Chondrocyte (in vitro differentiated cells): ENCODE data around the gene EXOC3L4. TPM values are rescaled to one million over a fixed set of nuclear protein-coding genes. Genes with fewer than 3 reads are reported as not detected.
A peak's percentile ranks its signal among the peaks of the same experiment; 100 is the strongest.

ENCODE experiments used
- DNase-seq: peaks from one replicate; pipeline ENCODE4 v3.0.0; 2021; ENCODE audit warnings: mixed read lengths, low spot score
- H3K27ac Mint-ChIP-seq: one replicate; pipeline ENCODE4 v1.8.0; 2021; ENCODE audit warnings: mild to moderate bottlenecking, moderate library complexity, mixed read lengths; ENCODE audit not compliant: unreplicated experiment
- H3K27me3 Mint-ChIP-seq: 2 replicates; pipeline ENCODE4 v1.8.0; 2021; ENCODE audit warnings: low read depth, mixed read lengths
- H3K36me3 Mint-ChIP-seq: 2 replicates; pipeline ENCODE4 v1.8.0; 2021; ENCODE audit warnings: low read depth, mixed read lengths
- H3K4me1 Mint-ChIP-seq: 2 replicates; pipeline ENCODE4 v1.8.0; 2021; ENCODE audit warnings: low read depth, mild to moderate bottlenecking, mixed read lengths
- H3K4me3 Mint-ChIP-seq: one replicate; pipeline ENCODE4 v1.8.0; 2021; ENCODE audit warnings: mild to moderate bottlenecking, moderate library complexity, mixed read lengths; ENCODE audit not compliant: unreplicated experiment
- H3K9me3 Mint-ChIP-seq: 2 replicates; pipeline ENCODE4 v1.8.0; 2021; ENCODE audit warnings: low read depth, mixed read lengths
- total RNA-seq: library from RNA; stranded (reverse); gene quantifications from 3 replicates; pipeline ENCODE4 v1.2.1, GENCODE V29; 2021
- TF ChIP-seq, protein P1 (sequence below): fragments of 200-600 bp; sonication (generic); IDR thresholded peaks from 2 replicates; pipeline ENCODE4 v1.5.0; 2021; ENCODE audit warnings: antibody characterized with exemption, mild to moderate bottlenecking, moderate library complexity

EXOC3L4 gene
- total RNA-seq, 1 donor from 2014 or later: not detected

DNA sequence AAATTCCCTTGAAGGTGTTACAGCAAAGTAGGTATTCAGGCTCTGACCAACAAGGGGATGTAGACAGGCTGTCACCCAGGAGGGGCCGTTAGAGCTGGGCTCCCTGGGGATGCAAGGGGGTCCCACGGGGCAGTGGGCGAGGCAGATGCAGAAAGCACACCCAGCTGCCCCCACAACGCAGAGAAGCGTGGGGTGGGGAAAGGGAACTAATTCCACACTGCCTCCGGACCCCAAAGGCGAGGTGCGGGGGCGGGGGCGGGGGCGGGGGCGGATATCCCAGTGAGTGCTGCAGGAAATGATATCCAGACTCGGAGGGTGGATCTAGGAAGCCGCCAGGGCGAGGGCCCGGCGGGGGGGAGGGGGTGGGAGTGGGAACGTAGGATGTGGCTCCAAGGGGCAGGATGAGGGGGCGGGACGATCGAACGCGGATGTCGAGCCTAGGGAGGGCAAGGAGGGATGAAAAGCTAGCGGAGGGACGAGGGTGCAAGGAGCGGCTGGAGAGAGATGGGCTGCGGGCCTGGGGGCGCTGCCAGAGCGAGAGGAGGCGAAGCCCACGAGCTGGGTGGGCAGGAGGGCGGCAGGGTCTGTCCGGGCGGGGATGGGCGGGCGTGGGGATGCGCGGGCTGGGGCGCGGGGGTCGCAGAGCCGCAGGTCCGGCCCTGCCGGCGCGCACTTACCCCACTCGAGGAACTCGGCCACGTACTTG, 38.0 kb upstream of the EXOC3L4 start:
- TF ChIP-seq, protein P1, sequence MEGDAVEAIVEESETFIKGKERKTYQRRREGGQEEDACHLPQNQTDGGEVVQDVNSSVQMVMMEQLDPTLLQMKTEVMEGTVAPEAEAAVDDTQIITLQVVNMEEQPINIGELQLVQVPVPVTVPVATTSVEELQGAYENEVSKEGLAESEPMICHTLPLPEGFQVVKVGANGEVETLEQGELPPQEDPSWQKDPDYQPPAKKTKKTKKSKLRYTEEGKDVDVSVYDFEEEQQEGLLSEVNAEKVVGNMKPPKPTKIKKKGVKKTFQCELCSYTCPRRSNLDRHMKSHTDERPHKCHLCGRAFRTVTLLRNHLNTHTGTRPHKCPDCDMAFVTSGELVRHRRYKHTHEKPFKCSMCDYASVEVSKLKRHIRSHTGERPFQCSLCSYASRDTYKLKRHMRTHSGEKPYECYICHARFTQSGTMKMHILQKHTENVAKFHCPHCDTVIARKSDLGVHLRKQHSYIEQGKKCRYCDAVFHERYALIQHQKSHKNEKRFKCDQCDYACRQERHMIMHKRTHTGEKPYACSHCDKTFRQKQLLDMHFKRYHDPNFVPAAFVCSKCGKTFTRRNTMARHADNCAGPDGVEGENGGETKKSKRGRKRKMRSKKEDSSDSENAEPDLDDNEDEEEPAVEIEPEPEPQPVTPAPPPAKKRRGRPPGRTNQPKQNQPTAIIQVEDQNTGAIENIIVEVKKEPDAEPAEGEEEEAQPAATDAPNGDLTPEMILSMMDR: no peak
- peaks cover 2% of the 10 kb centered on the region for H3K36me3 Mint-ChIP-seq
- H3K27me3 Mint-ChIP-seq: no peaks in the 10 kb centered on the region
- H3K4me3 Mint-ChIP-seq: peak overlapping the region; percentile 84
- no peaks in the 10 kb centered on the region for H3K9me3 Mint-ChIP-seq
- peaks cover 41% of the 10 kb centered on the region for H3K4me1 Mint-ChIP-seq
- no peak for DNase-seq
- peak overlapping the region; percentile 94 for H3K27ac Mint-ChIP-seq

DNA sequence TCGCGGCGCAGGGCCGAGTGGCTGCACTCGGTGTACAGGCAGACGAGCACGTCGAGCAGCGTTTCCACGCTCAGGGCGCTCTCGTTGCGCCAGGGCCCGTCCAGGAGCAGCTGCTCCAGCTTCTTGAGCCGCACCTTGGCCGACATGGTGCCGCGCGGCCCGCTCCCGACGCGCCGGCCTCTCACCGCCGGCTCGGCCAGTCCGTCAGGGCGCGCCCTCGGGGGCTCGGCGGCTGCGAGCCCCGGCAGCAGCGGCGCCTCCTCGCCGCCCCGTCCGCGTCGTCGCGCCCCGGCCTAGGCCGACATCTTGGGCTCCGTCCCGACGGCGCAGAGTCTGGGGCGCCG, 37.5 kb upstream of the EXOC3L4 start:
- TF ChIP-seq, protein P1: no peak
- Mint-ChIP-seq H3K9me3 (no peaks in the 10 kb centered on the region), H3K4me3 (peak overlapping the region; percentile 84), H3K4me1 (peaks cover 41% of the 10 kb centered on the region), H3K27ac (no peak overlapping the region), H3K36me3 (peaks cover 2% of the 10 kb centered on the region), H3K27me3 (no peaks in the 10 kb centered on the region)
- DNase-seq: no peak

DNA sequence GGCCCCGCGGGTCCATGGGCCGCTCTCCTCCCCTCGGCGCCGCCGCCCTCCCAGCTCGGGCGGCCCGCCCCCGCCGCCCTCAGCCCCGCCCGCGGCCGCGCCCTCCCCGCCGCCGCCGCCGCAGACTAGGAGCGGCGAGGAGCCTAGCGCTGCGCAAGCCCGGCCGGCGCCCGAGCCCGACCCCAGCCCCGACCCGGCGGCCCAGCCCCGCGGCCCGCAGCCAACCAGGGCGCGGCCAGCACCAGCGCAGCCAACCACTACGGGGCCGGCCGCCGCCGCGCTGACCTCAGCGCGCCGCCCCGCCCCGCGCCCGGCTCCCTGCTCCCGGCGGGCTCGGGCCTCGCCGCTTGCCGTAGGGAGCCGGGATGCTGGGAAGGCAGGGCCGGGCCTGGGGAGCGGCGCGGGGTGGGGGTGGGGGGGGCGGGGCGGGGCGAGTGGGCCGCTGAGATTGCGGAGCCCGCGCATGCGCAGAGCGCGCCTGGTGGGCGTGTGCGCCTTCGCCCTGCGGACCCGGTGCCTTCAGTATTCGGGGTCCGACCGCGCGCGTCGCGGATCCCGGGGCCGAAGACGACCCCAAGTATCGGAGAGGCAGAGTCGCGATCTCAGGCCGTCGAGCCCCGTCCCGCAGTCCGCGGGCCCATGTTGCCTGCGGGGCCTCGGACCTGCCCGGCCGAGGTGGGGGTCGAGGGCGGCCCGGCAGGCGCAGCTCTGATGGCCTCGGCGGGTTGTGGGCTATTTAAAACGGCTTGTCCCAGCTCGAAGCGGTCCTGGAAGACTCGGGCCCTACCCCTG, 37.0 kb upstream of the EXOC3L4 start, which contains the start of gene CDC42BPB:
Gene CDC42BPB, minus strand, starts transcription at position 178 of the 792 bp plus-strand sequence. CDS start 376 bp downstream, outside the sequence.
- H3K27ac Mint-ChIP-seq: peak within 1 kb of the TSS; percentile 94
- H3K4me3 Mint-ChIP-seq: peak within 1 kb of the TSS; percentile 84
- DNase-seq: no peak
- no peaks in the 10 kb centered on the region for H3K27me3 Mint-ChIP-seq
- H3K36me3 Mint-ChIP-seq: peaks cover 2% of the 10 kb centered on the region
- peaks cover 41% of the 10 kb centered on the region for H3K4me1 Mint-ChIP-seq
- TF ChIP-seq, protein P1: no peak
- no peaks in the 10 kb centered on the region for H3K9me3 Mint-ChIP-seq

DNA sequence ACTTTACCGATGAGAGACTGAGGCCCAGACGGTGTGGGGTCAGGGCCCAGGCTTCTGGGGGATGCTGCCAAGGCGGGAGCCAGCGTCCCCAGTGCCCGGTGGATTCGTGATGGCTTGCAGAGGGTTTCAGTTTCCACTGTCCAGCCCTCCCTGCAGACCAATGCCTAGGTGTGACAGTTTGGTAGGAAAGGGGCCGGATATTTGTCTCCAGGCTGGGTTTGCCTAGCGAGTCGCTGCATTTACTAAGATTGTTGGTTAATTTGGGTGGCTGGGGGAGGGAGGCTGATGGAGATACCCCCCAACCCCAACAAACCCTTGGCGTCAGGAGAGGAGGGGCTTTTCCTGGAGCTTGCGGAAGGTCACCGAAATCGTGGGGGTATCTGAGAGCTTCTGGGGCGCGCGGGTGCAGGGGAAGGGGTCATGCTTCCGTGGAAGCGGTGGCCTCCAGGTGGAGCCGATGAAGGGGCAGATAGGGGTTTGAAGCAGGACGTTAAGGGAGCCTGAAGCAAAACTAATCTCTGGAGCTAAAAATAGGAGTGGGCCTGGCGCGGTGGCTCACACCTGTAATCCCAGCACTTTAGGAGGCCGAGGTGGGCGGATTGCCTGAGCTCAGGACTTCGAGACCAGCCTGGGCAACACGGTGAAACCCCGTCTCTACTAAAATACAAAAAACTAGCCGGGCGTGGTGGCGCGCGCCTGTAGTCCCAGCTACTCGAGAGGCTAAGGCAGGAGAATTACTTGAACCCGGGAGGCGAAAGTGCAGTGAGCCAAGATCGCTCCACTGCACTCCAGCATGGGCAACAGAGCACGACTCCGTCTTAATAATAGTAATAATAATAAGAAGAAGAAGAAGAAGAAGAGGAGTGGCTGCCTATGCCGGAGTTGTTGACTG, 36.1 kb upstream of the EXOC3L4 start:
- Mint-ChIP-seq H3K4me3 (peak overlapping the region; percentile 79), H3K36me3 (peaks cover 2% of the 10 kb centered on the region), H3K27me3 (no peaks in the 10 kb centered on the region), H3K9me3 (no peaks in the 10 kb centered on the region), H3K4me1 (peaks cover 41% of the 10 kb centered on the region), H3K27ac (peak overlapping the region; percentile 74)
- no peak for DNase-seq
- TF ChIP-seq, protein P1: no peak

DNA sequence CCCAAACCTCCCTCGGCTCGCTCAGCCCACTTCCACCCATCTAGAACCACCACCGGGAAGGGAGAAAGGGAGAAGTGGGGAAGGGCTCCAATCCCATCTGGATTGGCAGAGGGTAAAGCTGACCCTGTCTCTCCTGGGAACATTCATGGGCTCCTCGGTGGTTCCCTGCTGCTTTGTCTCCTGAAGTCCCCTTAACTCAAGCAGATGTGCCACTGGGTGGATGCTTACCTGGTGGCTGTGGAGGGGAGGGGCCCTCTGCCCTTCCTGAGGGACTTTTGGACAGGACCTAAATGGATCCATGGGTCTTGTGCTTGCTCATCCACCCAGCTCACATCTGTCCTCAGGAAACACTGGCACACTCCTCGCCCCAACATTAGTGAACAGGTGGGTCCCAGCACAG, 35.0 kb upstream of the EXOC3L4 start:
- H3K4me1 Mint-ChIP-seq: peaks cover 39% of the 10 kb centered on the region
- H3K36me3 Mint-ChIP-seq: peaks cover 2% of the 10 kb centered on the region
- H3K27ac Mint-ChIP-seq: no peak overlapping the region
- H3K9me3 Mint-ChIP-seq: no peaks in the 10 kb centered on the region
- TF ChIP-seq, protein P1: no peak
- H3K4me3 Mint-ChIP-seq: peak overlapping the region; percentile 79
- no peak for DNase-seq
- no peaks in the 10 kb centered on the region for H3K27me3 Mint-ChIP-seq
